ENCODE data around the gene PGGHG. TPM values are rescaled to one million over a fixed set of nuclear protein-coding genes. Genes with fewer than 3 reads are reported as not detected.
"Not testable (repeated sequence)": the region's sequence is repeated elsewhere in the genome, so short reads cannot be mapped to it uniquely, and the experiment has no call there.

PGGHG gene
- polyA plus RNA-seq, 3 donors: 1.6 to 82.9 (median 2.1) TPM

GRCh38 chr11:319888-320273 lies 31.0 kb downstream of the PGGHG start:
- DNase-seq; H4K20me1 ChIP-seq (ENCODE audit: insufficient read depth, low read length); H3K79me2 ChIP-seq (ENCODE audit: insufficient read depth, low read length); H3K9me3 ChIP-seq (replicated peaks in 1 of 2; ENCODE audit: control insufficient read depth in 1 of 2, insufficient read depth in 1 of 2, low read length in 2 of 2); H3K36me3 ChIP-seq (replicated peaks in 1 of 2; ENCODE audit: control insufficient read depth in 1 of 2, insufficient read depth in 2 of 2, low read length in 2 of 2); H3K9me3 Mint-ChIP-seq; H3K27ac ChIP-seq (ENCODE audit: low read depth in 1 of 2, low read length in 2 of 2): not testable (repeated sequence)
- Mint-ChIP-seq H3K36me3 (peaks cover 6 to 16% of the 10 kb centered on the region in 2 donors), H3K27me3 (ENCODE audit: low read depth in 3 of 3) (peaks cover 15 to 51% (median 42%) of the 10 kb centered on the region in 3 donors), H3K4me3 (peak overlapping the region; percentile 96 to 99), H3K4me1 (peaks cover 25% of the 10 kb centered on the region), H3K27ac (peak overlapping the region in 6 of 7 donors; percentile 26 to 93 (median 84))
- peaks cover 4 to 35% of the 10 kb centered on the region in 2 donors for H3K27me3 ChIP-seq (ENCODE audit: control insufficient read depth in 2 of 2, insufficient read depth in 2 of 2, low read length in 2 of 2)
- intact Hi-C loops (cut with micrococcal nuclease): loop anchor here in 1 of 2 donors (2.0 kb wide), 1 partner anchor 13 kb away; the partner anchor contains the start of gene IFITM2
- no CpG with 5 or more reads among the region's 10 CpGs for WGBS (ENCODE audit: insufficient coverage)
- peak overlapping the region; percentile 73 for H3K9ac ChIP-seq (ENCODE audit: insufficient read depth, low read length, poor library complexity, severe bottlenecking)
- peak overlapping the region; percentile 60 for H3K4me2 ChIP-seq (replicated peaks; ENCODE audit: extremely low read depth, low read length, poor library complexity, severe bottlenecking)
- H3K4me1 ChIP-seq (ENCODE audit: control insufficient read depth in 1 of 2, insufficient read depth in 2 of 2, low read length in 2 of 2): peaks cover 19 to 37% of the 10 kb centered on the region in 2 donors
- peak overlapping the region; percentile 53 to 85 (median 72) for H3K4me3 ChIP-seq (replicated peaks in 1 of 3; ENCODE audit: low read depth in 2 of 3, low read length in 3 of 3)
- peak overlapping the region; percentile 81 for H2AFZ ChIP-seq (ENCODE audit: insufficient read depth, low read depth, low read length, poor library complexity, severe bottlenecking)

DNA sequence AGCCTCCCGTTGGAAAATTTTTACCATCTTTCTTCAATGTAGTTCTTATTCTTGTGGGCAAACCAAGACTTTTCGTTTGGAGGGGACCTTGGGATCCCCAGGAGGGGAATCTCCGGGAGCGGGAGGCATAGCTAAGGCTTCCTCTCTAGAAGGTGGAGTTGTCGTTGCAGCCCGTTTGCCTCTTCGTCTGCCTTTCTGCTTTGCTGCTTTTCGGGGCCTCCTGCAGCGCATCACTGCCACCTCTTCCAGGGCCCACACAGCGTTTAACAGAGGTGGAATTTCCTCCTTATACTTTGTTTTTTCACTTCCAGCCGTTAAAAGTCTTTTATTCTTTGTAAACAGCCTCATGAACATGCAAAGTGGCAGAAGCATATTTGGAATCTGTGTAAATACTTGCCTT lies 35.2 kb downstream of the PGGHG start:
- H3K9me3 Mint-ChIP-seq: peaks cover 0 to 2% (median 0%) of the 10 kb centered on the region in 7 donors
- peaks cover 6% of the 10 kb centered on the region in 2 donors for H3K36me3 Mint-ChIP-seq
- intact Hi-C loops (cut with micrococcal nuclease): no loop called here
- 94% methylated on average over 6 of the region's 11 CpGs for WGBS (ENCODE audit: insufficient coverage)
- H3K27me3 Mint-ChIP-seq (ENCODE audit: low read depth in 3 of 3): peaks cover 4 to 21% (median 17%) of the 10 kb centered on the region in 3 donors
- no peak overlapping the region for H3K27ac Mint-ChIP-seq
- Histone ChIP-seq H3K4me3 (replicated peaks in 1 of 3; ENCODE audit: low read depth in 2 of 3, low read length in 3 of 3) (no peak overlapping the region), H3K36me3 (replicated peaks in 1 of 2; ENCODE audit: control insufficient read depth in 1 of 2, insufficient read depth in 2 of 2, low read length in 2 of 2) (no peaks in the 10 kb centered on the region), H3K9me3 (replicated peaks in 1 of 2; ENCODE audit: control insufficient read depth in 1 of 2, insufficient read depth in 1 of 2, low read length in 2 of 2) (no peaks in the 10 kb centered on the region), H3K27me3 (ENCODE audit: control insufficient read depth in 2 of 2, insufficient read depth in 2 of 2, low read length in 2 of 2) (peaks cover 0 to 7% of the 10 kb centered on the region in 2 donors), H4K20me1 (ENCODE audit: insufficient read depth, low read length) (no peaks in the 10 kb centered on the region), H2AFZ (ENCODE audit: insufficient read depth, low read depth, low read length, poor library complexity, severe bottlenecking) (no peak overlapping the region), H3K4me1 (ENCODE audit: control insufficient read depth in 1 of 2, insufficient read depth in 2 of 2, low read length in 2 of 2) (peaks cover 38 to 64% of the 10 kb centered on the region in 2 donors), H3K27ac (ENCODE audit: low read depth in 1 of 2, low read length in 2 of 2) (no peak overlapping the region), H3K4me2 (replicated peaks; ENCODE audit: extremely low read depth, low read length, poor library complexity, severe bottlenecking) (no peak overlapping the region), H3K79me2 (ENCODE audit: insufficient read depth, low read length) (peaks cover 3% of the 10 kb centered on the region), H3K9ac (ENCODE audit: insufficient read depth, low read length, poor library complexity, severe bottlenecking) (no peak overlapping the region)
- H3K4me3 Mint-ChIP-seq: no peak overlapping the region
- peaks cover 57% of the 10 kb centered on the region for H3K4me1 Mint-ChIP-seq
- no peak for DNase-seq
- no peak for TF ChIP-seq CTCF (IDR thresholded peaks at IDR 0.05)

GRCh38 chr11:324593-325517 lies 35.9 kb downstream of the PGGHG start:
- H3K9me3 Mint-ChIP-seq; H3K9me3 ChIP-seq (replicated peaks in 1 of 2; ENCODE audit: control insufficient read depth in 1 of 2, insufficient read depth in 1 of 2, low read length in 2 of 2); H3K36me3 ChIP-seq (replicated peaks in 1 of 2; ENCODE audit: control insufficient read depth in 1 of 2, insufficient read depth in 2 of 2, low read length in 2 of 2); H3K79me2 ChIP-seq (ENCODE audit: insufficient read depth, low read length); H3K4me2 ChIP-seq (replicated peaks; ENCODE audit: extremely low read depth, low read length, poor library complexity, severe bottlenecking); H3K36me3 Mint-ChIP-seq; H3K4me3 ChIP-seq (replicated peaks in 1 of 3; ENCODE audit: low read depth in 2 of 3, low read length in 3 of 3); H3K9ac ChIP-seq (ENCODE audit: insufficient read depth, low read length, poor library complexity, severe bottlenecking); H4K20me1 ChIP-seq (ENCODE audit: insufficient read depth, low read length); intact Hi-C loops (cut with micrococcal nuclease); H3K4me3 Mint-ChIP-seq; H2AFZ ChIP-seq (ENCODE audit: insufficient read depth, low read depth, low read length, poor library complexity, severe bottlenecking); DNase-seq; H3K27ac ChIP-seq (ENCODE audit: low read depth in 1 of 2, low read length in 2 of 2); H3K27me3 ChIP-seq (ENCODE audit: control insufficient read depth in 2 of 2, insufficient read depth in 2 of 2, low read length in 2 of 2): not testable (repeated sequence)
- H3K4me1 ChIP-seq (ENCODE audit: control insufficient read depth in 1 of 2, insufficient read depth in 2 of 2, low read length in 2 of 2): peaks cover 36 to 63% of the 10 kb centered on the region in 2 donors
- peak overlapping the region in 2 of 7 donors; percentile 4 to 12 for H3K27ac Mint-ChIP-seq
- WGBS (ENCODE audit: insufficient coverage): 71% methylated on average over 14 of the region's 34 CpGs
- H3K27me3 Mint-ChIP-seq (ENCODE audit: low read depth in 3 of 3): peaks cover 1 to 16% (median 13%) of the 10 kb centered on the region in 3 donors
- H3K4me1 Mint-ChIP-seq: peaks cover 55% of the 10 kb centered on the region

Measured in CD14-positive monocyte (primary cell).